ENCODE data around the gene USP19.

Gene USP19

DNA sequence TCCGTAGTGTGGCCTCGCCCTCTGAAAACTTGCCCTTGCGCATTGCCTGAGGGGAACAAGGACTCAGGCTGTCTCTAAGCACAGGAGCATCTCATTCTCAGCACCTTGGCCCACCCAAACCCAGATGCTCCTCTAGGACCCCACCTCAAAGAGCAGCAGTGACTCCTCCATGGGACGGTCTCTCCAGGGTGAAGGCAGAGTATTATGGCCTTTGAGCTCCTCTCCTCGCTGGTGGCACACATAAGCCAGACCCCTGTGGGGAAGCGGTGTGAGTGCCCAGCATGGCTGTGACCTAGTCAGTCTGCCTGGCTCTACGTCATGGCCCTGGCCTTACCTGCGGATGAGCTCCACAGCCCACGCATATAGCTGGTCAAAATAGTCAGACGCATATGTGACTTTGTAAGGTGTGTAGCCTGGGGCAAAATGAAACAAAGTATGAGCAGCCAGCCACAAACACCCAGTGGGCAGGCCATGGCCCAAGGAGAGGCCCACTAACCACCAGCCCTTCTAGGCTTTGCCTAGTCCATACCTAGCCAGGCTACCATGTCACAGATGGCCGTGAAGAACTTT, 20.5 kb downstream of the USP19 start:
- Mint-ChIP-seq H3K27me3 (no peaks in the 10 kb centered on the region), H3K4me3 (no peak overlapping the region), H3K9me3 (no peaks in the 10 kb centered on the region), H3K4me1 (ENCODE audit: low read depth) (peaks cover 25% of the 10 kb centered on the region), H3K27ac (no peak overlapping the region), H3K36me3 (ENCODE audit: low read depth) (peaks cover 88% of the 10 kb centered on the region)
- DNase-seq = no peak

DNA sequence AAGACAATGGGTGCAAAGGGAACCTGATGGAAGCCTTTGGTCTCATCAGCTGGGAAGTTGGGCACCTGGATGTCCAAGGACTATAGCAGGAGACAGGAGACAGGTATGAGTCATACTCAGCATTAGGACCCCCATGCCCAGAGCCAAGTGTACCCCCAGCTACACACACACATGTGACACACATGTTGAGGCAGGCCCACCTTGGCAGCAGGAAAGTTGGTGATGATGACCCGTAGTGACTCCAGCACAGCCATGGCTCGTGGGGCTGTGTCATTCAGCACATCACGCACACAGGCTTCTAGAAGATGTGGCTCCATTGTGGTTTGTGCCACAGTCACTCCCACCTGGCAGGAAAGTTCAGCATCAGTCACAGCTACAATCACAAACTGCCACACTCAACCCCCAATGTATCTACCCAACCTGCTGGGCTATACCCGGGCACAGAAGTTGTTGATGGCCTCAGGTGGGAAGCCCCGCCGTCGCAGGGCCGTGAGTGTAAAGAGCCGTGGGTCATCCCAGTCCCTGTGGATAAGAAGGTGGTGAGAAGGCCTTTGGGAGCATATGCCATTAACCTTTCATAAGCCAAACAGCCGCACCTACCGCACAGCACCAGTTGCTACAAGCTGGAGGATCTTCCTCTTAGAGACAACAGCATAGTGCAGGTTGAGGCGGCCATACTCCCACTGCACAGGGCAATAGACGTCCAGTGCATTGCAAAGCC, 21.6 kb downstream of the USP19 start:
- no peak for DNase-seq
- no peaks in the 10 kb centered on the region for H3K9me3 Mint-ChIP-seq
- peaks cover 82% of the 10 kb centered on the region for H3K36me3 Mint-ChIP-seq (ENCODE audit: low read depth)
- H3K27ac Mint-ChIP-seq = peak overlapping the region; percentile 61
- peaks cover 24% of the 10 kb centered on the region for H3K4me1 Mint-ChIP-seq (ENCODE audit: low read depth)
- H3K4me3 Mint-ChIP-seq = no peak overlapping the region
- no peaks in the 10 kb centered on the region for H3K27me3 Mint-ChIP-seq

DNA sequence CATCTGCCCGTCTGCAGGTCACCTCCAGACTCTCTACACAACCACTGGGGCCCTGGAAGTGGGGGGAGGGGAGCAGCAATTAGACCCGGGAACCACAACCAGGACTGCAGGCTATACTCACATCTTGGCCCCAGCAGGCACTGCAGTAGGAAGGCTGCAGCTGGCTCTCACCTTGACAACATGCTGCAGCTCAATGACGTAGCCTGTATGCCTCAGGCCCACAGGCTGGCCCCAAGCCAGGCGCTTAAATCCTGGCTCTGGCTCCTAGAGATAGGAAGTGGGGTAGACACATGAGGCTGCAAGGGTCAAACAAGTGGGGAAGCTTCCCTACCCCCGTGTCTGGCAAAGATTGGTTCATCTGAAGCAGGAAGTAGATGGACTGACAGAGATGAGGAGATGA, 22.2 kb downstream of the USP19 start:
- peaks cover 79% of the 10 kb centered on the region for H3K36me3 Mint-ChIP-seq (ENCODE audit: low read depth)
- DNase-seq = no peak
- H3K4me1 Mint-ChIP-seq (ENCODE audit: low read depth) = peaks cover 17% of the 10 kb centered on the region

DNA sequence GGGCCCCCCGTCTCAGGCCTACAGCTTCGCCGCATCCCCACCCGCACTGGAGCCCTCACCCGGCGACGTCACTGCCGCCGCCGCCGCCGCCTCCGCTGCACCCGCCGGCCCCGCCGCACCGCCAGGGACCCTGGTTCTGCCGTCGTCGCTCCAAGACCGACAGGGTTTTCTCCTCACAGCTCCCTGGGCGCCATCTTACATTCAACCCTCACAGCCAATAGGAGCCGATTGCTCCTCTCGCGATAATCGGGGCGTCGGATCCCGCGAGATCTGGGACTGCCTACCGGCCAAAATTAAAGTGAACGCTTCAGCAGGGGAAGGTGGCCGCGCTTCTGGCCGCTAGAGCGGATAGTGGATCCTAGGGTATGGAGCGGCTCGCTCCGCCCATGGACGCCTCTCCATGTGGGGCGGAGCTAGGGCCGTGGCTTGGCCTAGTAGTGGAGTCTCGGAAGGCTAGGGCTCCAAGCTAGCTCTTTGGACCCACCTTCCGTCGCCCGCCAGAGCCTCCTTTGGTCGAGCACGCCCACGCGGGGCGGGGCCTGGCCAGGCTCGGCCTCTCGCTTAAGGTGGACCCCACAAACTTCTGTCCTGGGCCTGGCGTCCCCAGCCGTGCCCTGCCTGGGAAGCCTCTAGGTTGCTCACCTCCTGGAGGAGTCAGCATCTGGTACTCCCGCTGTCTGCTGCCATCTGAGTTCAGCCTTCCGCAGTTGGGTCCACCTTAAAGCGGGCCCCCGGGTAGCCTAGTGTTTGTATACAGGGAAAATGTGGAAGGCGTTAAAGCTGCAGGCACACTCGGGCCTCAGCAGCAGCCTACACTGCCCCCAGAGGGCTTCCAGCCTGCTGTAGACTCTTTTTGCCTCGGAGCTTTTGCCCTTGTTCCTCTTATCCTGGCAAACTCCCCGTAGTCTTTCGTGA, 26.5 kb downstream of the USP19 start, which contains the start of gene QRICH1:
Gene QRICH1 (minus strand): TSS at position 219 of the 915 bp plus-strand sequence. CDS start 17,054 bp downstream, outside the sequence.
- Mint-ChIP-seq H3K4me3 (peak within 1 kb of the TSS; percentile 93), H3K4me1 (ENCODE audit: low read depth) (peaks cover 38% of the 10 kb centered on the region), H3K27ac (peak within 1 kb of the TSS; percentile 98), H3K9me3 (no peaks in the 10 kb centered on the region), H3K36me3 (ENCODE audit: low read depth) (peaks cover 75% of the 10 kb centered on the region), H3K27me3 (no peaks in the 10 kb centered on the region)
- DNase-seq = peak; percentile 97

More for the DNA sequence above, 22.2 kb downstream of the USP19 start:
- H3K9me3 Mint-ChIP-seq = no peaks in the 10 kb centered on the region
- no peaks in the 10 kb centered on the region for H3K27me3 Mint-ChIP-seq
- H3K27ac Mint-ChIP-seq = peak overlapping the region; percentile 61
- H3K4me3 Mint-ChIP-seq = no peak overlapping the region

DNA sequence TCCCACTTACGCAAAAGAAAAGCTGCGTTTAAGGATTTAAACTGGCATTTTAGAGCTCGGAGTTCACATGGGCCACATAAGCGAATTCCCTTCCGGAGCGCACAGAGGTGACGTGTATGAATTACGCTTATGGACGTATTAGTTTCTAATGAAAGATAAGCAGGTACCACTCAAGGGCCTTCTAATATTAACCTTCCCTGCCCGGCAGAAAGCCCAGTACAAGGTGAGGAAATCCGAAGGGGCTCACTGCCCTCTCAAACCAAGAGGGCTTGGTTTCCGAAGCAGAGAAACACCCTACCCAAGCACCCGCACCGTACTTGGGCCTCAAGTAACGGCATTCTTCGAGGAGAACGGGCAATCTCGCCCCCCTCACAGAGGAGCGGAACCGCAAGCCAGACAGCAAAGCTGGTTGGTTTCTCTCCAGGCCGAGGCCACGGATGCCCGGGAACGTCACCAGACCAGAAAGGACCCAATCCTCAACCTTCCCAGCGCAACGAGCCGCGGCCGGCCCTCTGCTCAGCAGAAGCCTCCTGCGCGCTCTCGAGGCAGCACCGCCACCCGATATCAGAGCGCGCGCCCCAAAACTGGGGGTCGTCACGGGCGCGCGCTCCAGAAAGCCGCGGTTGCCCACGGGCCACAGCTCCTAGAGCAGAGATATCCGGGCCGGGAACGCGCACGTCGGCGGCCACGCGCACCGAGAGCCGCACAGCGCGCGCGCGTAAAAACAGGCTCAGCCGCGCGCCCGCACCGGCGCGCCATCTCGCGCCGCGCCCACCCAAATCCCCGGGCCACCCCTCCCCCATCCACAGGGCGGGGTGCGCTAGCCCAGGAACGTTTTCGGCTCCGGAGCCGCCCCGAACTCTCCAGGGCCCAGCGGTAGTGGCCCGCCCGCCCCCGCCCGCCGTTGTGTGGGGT, 27.4 kb downstream of the USP19 start:
- peaks cover 42% of the 10 kb centered on the region for H3K4me1 Mint-ChIP-seq (ENCODE audit: low read depth)
- peaks cover 72% of the 10 kb centered on the region for H3K36me3 Mint-ChIP-seq (ENCODE audit: low read depth)
- H3K9me3 Mint-ChIP-seq = no peaks in the 10 kb centered on the region
- peak; percentile 89 for DNase-seq
- H3K27me3 Mint-ChIP-seq = no peaks in the 10 kb centered on the region
- peak overlapping the region; percentile 98 for H3K27ac Mint-ChIP-seq
- peak overlapping the region; percentile 93 for H3K4me3 Mint-ChIP-seq

DNA sequence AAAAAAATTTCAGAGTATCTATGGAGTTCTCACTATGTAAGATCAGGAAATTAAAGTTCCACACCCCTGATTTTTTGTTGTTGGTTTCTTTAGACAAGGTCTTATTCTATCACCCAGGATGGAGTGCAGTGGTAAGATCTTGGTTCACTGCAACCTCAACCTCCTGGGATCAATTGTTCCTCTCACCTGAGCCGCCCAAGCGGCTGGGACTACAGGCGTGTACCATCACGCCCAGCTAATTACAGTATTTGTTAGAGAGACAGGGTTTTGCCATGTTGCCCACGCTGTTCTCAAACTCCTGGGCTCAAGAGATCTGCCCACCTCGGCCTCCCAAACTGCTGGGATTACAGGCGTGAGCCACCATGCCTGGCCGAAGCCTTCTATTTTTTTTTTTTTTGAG, 39.2 kb downstream of the USP19 start:
- H3K36me3 Mint-ChIP-seq (ENCODE audit: low read depth) = peaks cover 65% of the 10 kb centered on the region
- H3K4me1 Mint-ChIP-seq (ENCODE audit: low read depth) = peaks cover 19% of the 10 kb centered on the region
- no peaks in the 10 kb centered on the region for H3K27me3 Mint-ChIP-seq
- H3K9me3 Mint-ChIP-seq = no peaks in the 10 kb centered on the region
- H3K4me3 Mint-ChIP-seq = no peak overlapping the region
- DNase-seq = no peak
- no peak overlapping the region for H3K27ac Mint-ChIP-seq

DNA sequence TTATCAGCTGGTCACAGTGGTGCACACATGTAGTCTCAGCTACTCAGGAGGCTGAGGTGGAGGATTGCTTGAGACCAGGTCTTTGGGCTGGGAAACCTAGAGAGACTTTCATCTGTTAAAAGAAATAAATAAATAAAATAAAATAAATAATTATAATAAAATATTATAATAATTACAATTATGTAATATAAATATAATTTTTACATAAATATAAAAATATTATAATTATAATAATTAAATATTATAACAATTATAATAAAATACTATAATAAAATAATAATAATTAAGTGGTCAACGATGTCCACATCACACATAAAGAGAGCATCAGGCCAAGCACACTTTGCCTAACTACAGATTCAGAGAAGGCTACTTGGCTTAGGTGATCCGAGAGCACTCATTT, 41.4 kb downstream of the USP19 start:
- no peak overlapping the region for H3K4me3 Mint-ChIP-seq
- DNase-seq = no peak
- H3K9me3 Mint-ChIP-seq = no peaks in the 10 kb centered on the region
- H3K27me3 Mint-ChIP-seq = no peaks in the 10 kb centered on the region
- H3K27ac Mint-ChIP-seq = no peak overlapping the region
- peaks cover 19% of the 10 kb centered on the region for H3K4me1 Mint-ChIP-seq (ENCODE audit: low read depth)
- peaks cover 68% of the 10 kb centered on the region for H3K36me3 Mint-ChIP-seq (ENCODE audit: low read depth)

DNA sequence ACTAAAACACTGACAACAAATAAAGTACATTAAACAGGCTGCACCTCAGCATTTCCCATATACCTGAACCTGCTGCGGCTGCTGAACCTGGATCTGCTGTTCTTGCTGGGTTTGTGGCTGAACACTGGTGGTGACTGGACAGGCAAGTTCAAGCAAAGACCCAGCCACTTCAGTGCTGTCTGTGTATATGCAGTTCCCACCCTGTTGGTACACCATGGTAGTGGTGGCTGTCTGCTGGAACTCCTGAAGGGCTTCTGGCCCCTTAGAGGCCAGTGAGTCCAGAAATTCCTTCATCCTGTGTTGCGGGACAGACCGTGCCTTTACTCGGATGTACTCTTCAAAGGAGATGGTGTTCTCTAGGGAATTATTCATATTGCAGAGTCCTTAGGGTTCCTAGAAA, 44.0 kb downstream of the USP19 start:
- peak overlapping the region; percentile 44 for H3K27ac Mint-ChIP-seq
- H3K4me3 Mint-ChIP-seq = no peak overlapping the region
- H3K27me3 Mint-ChIP-seq = no peaks in the 10 kb centered on the region
- no peaks in the 10 kb centered on the region for H3K9me3 Mint-ChIP-seq
- H3K36me3 Mint-ChIP-seq (ENCODE audit: low read depth) = peaks cover 82% of the 10 kb centered on the region
- peaks cover 16% of the 10 kb centered on the region for H3K4me1 Mint-ChIP-seq (ENCODE audit: low read depth)
- DNase-seq = no peak

DNA sequence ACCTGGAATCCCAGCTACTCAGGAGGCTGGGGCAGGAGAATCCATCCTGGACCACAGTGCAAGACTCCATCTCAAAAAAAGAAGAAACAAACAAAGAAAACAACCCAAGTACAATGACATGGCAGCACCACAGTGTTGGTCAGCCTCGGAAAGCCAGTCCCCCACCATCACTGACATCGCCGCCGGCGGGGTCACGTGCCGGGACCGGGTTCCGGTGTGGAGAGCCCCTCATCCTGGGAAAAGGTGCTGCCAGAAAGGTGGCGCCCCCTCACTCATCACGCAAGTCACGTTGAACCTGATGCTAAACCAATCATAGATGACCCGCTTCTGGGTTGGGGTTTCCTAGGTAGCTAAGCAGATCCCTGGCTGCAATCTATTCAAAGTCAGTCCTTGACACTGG, 44.5 kb downstream of the USP19 start:
- no peak for DNase-seq
- H3K4me3 Mint-ChIP-seq = no peak overlapping the region
- H3K27ac Mint-ChIP-seq = no peak overlapping the region
- no peaks in the 10 kb centered on the region for H3K27me3 Mint-ChIP-seq
- peaks cover 11% of the 10 kb centered on the region for H3K4me1 Mint-ChIP-seq (ENCODE audit: low read depth)
- peaks cover 84% of the 10 kb centered on the region for H3K36me3 Mint-ChIP-seq (ENCODE audit: low read depth)
- H3K9me3 Mint-ChIP-seq = no peaks in the 10 kb centered on the region
